Fibroblast of skin of left biceps (primary cell): ENCODE measurements around the gene TCERG1L.
"Not testable (repeated sequence)": the region's sequence is repeated elsewhere in the genome, so short reads cannot be mapped to it uniquely, and the experiment has no call there.

Experiments used
- DNase-seq, 2 experiments: peaks; one replicate each; pipeline ENCODE4 v3.0.0-alpha.2; 2013; ENCODE audit warnings: low read depth in 2 of 2

Gene TCERG1L

GRCh38 chr10:131165092-131165491 is 146.4 kb downstream of the TCERG1L start:
- DNase-seq, result no peak

GRCh38 chr10:131162866-131163843 is 148.4 kb downstream of the TCERG1L start:
- DNase-seq, result no peak

- no peak for DNase-seq
Observed at GRCh38 chr10:131162211-131162610, 149.3 kb downstream of the TCERG1L start.

GRCh38 chr10:131161087-131161486 is 150.4 kb downstream of the TCERG1L start:
- DNase-seq, result no peak

- DNase-seq, result no peak
Observed at GRCh38 chr10:131160219-131160875, 151.2 kb downstream of the TCERG1L start.

GRCh38 chr10:131159771-131160170 is 151.8 kb downstream of the TCERG1L start:
- no peak for DNase-seq

GRCh38 chr10:131158695-131159094 is 152.8 kb downstream of the TCERG1L start:
- no peak for DNase-seq

- DNase-seq, result no peak
Observed at GRCh38 chr10:131157899-131158298, 153.6 kb downstream of the TCERG1L start.

- DNase-seq, result no peak
Observed at GRCh38 chr10:131155876-131156230, 155.7 kb downstream of the TCERG1L start.

- no peak for DNase-seq
Observed at GRCh38 chr10:131155218-131155875, 156.2 kb downstream of the TCERG1L start.

GRCh38 chr10:131154306-131155025 is 157.1 kb downstream of the TCERG1L start:
- no peak for DNase-seq

GRCh38 chr10:131152456-131152855 is 159.1 kb downstream of the TCERG1L start:
- DNase-seq, result not testable (repeated sequence)

GRCh38 chr10:131150126-131150525 is 161.4 kb downstream of the TCERG1L start:
- DNase-seq, result no peak

- DNase-seq, result no peak
Observed at GRCh38 chr10:131149586-131149985, 161.9 kb downstream of the TCERG1L start.

- no peak for DNase-seq
Observed at GRCh38 chr10:131149111-131149510, 162.4 kb downstream of the TCERG1L start.

GRCh38 chr10:131148270-131148669 is 163.3 kb downstream of the TCERG1L start:
- DNase-seq, result no peak

- DNase-seq, result no peak
Observed at GRCh38 chr10:131147301-131147975, 164.1 kb downstream of the TCERG1L start.

- DNase-seq, result no peak
Observed at GRCh38 chr10:131146790-131147189, 164.7 kb downstream of the TCERG1L start.

- DNase-seq, result no peak
Observed at GRCh38 chr10:131145756-131146155, 165.8 kb downstream of the TCERG1L start.

- DNase-seq, result no peak
Observed at GRCh38 chr10:131144711-131145375, 166.7 kb downstream of the TCERG1L start.

- DNase-seq, result no peak
Observed at GRCh38 chr10:131144196-131144595, 167.3 kb downstream of the TCERG1L start.
